ENCODE data around the gene ELFN1. TPM values are rescaled to one million over a fixed set of nuclear protein-coding genes. Genes with fewer than 3 reads are reported as not detected.

Gene ELFN1
- polyA plus RNA-seq, 1 of the 3 experiments (the other 2 are of a cell fraction) = 0.05 TPM

GRCh38 chr7:1748076-1748838, 78.2 kb downstream of the ELFN1 start (continued):
- no peak for TF ChIP-seq FOSL2 (IDR thresholded peaks at IDR 0.05; ENCODE audit: borderline replicate concordance, low read depth)

DNA sequence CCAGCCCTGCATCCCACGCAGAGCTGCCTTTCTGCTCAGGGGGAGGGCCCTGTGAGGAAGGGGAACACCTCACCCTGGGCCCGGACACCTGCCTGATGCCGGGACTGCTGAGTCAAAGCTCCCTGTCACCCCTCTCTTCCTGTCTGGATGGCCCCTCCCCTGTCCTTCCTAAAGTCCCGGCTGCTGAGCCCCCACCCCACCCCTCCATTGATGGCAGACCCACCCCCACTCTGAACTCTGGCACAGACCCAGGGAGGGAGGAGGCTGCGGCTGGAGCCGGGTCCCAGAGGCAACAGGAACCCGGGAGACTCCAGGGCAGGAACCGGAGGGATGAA, 78.7 kb downstream of the ELFN1 start:
- POLR2A ChIA-PET = interaction anchor here (1.1 kb wide), 1 partner anchor 9 kb away, joined by 3 read pairs; no protein-coding TSS in a partner anchor
- no peak overlapping the region for H3K4me2 ChIP-seq
- no peaks in the 10 kb centered on the region for H3K36me3 ChIP-seq (replicated peaks in 1 of 2; ENCODE audit: control insufficient read depth in 1 of 2, insufficient read depth in 2 of 2, low read length in 1 of 2)
- H3K27ac ChIP-seq (ENCODE audit: low read depth in 2 of 2, low read length in 1 of 2) = no peak overlapping the region
- DNase-seq = no peak
- no peaks in the 10 kb centered on the region for H3K79me2 ChIP-seq (ENCODE audit: insufficient read depth)
- CTCF ChIA-PET = interaction anchor here (0.7 to 1.4 kb wide), 5 partner anchors 10 to 776 kb away, joined by 3 to 6 read pairs (median 3); no protein-coding TSS in a partner anchor
- TF ChIP-seq RFX5 (IDR thresholded peaks at IDR 0.05; ENCODE audit: low read length) (no peak), YY1 (IDR thresholded peaks at IDR 0.05; ENCODE audit: low read depth) (no peak), TAF1 (IDR thresholded peaks at IDR 0.05; ENCODE audit: borderline replicate concordance, low read depth, low read length) (no peak), FOXM1 (IDR thresholded peaks at IDR 0.05; ENCODE audit: low read depth) (no peak), GABPA (IDR thresholded peaks at IDR 0.05; ENCODE audit: low read depth) (no peak), POLR2AphosphoS5 (IDR thresholded peaks at IDR 0.05; ENCODE audit: low read depth, low read length) (no peak), IRF3 (IDR thresholded peaks at IDR 0.05; ENCODE audit: low read depth, low read length) (no peak), NFIC (IDR thresholded peaks at IDR 0.05; ENCODE audit: borderline replicate concordance) (no peak), FOXJ3 (CRISPR knock-in tag; IDR thresholded peaks at IDR 0.05) (no peak), RAD21 (IDR thresholded peaks at IDR 0.05; ENCODE audit: low read length) (no peak), GATA2 (CRISPR knock-in tag; IDR thresholded peaks at IDR 0.05) (no peak), MEF2A (IDR thresholded peaks at IDR 0.05; ENCODE audit: borderline replicate concordance, low read depth) (no peak)
- TF ChIP-seq, protein P1, sequence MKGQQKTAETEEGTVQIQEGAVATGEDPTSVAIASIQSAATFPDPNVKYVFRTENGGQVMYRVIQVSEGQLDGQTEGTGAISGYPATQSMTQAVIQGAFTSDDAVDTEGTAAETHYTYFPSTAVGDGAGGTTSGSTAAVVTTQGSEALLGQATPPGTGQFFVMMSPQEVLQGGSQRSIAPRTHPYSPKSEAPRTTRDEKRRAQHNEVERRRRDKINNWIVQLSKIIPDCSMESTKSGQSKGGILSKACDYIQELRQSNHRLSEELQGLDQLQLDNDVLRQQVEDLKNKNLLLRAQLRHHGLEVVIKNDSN (IDR thresholded peaks at IDR 0.05; ENCODE audit: borderline replicate concordance, low read depth) = no peak
- TF ChIP-seq, protein P2, sequence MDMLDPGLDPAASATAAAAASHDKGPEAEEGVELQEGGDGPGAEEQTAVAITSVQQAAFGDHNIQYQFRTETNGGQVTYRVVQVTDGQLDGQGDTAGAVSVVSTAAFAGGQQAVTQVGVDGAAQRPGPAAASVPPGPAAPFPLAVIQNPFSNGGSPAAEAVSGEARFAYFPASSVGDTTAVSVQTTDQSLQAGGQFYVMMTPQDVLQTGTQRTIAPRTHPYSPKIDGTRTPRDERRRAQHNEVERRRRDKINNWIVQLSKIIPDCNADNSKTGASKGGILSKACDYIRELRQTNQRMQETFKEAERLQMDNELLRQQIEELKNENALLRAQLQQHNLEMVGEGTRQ (IDR thresholded peaks at IDR 0.05; ENCODE audit: borderline replicate concordance, low read depth, low read length) = no peak
- TF ChIP-seq, protein P3, sequence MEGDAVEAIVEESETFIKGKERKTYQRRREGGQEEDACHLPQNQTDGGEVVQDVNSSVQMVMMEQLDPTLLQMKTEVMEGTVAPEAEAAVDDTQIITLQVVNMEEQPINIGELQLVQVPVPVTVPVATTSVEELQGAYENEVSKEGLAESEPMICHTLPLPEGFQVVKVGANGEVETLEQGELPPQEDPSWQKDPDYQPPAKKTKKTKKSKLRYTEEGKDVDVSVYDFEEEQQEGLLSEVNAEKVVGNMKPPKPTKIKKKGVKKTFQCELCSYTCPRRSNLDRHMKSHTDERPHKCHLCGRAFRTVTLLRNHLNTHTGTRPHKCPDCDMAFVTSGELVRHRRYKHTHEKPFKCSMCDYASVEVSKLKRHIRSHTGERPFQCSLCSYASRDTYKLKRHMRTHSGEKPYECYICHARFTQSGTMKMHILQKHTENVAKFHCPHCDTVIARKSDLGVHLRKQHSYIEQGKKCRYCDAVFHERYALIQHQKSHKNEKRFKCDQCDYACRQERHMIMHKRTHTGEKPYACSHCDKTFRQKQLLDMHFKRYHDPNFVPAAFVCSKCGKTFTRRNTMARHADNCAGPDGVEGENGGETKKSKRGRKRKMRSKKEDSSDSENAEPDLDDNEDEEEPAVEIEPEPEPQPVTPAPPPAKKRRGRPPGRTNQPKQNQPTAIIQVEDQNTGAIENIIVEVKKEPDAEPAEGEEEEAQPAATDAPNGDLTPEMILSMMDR (IDR thresholded peaks at IDR 0.05) = no peak
- no peak overlapping the region for H3K4me3 ChIP-seq (ENCODE audit: low read depth in 2 of 2, low read length in 1 of 2)
- WGBS (ENCODE audit: low lambda C conversion rate) = 57% methylated on average over 8 of the region's 8 CpGs
- no peaks in the 10 kb centered on the region for H3F3A ChIP-seq (replicated peaks; ENCODE audit: insufficient read depth)
- no peaks in the 10 kb centered on the region for H4K20me1 ChIP-seq (ENCODE audit: insufficient read depth)
- H3K4me1 ChIP-seq (ENCODE audit: control insufficient read depth in 1 of 2, insufficient read depth in 2 of 2, low read depth in 1 of 2, low read length in 1 of 2) = peaks cover 0 to 27% of the 10 kb centered on the region in 2 experiments; a peak in 1 of 4 replicates
- H3K27me3 ChIP-seq (ENCODE audit: insufficient read depth) = no peaks in the 10 kb centered on the region; the same call in 1 of the 2 replicates
- no peaks in the 10 kb centered on the region for H3K9me2 ChIP-seq
- no peaks in the 10 kb centered on the region for H3K9me3 ChIP-seq
- no peak overlapping the region for H2AFZ ChIP-seq (ENCODE audit: low read depth)
- no peak overlapping the region for H3K9ac ChIP-seq
